Stimulated activated CD8-positive, alpha-beta memory T cell treated with anti-CD3 and anti-CD28 coated beads, Interleukin-15, amount 100 ng/mL, for 1 hour (primary cell): ENCODE data around the gene CALML3.
"Not testable (repeated sequence)": the region's sequence is repeated elsewhere in the genome, so short reads cannot be mapped to it uniquely, and the experiment has no call there.

ENCODE experiments used
- DNase-seq: peaks from one replicate; pipeline ENCODE4 v3.0.0-alpha.2; 2020; ENCODE audit warnings: low read depth

CALML3 gene

DNA sequence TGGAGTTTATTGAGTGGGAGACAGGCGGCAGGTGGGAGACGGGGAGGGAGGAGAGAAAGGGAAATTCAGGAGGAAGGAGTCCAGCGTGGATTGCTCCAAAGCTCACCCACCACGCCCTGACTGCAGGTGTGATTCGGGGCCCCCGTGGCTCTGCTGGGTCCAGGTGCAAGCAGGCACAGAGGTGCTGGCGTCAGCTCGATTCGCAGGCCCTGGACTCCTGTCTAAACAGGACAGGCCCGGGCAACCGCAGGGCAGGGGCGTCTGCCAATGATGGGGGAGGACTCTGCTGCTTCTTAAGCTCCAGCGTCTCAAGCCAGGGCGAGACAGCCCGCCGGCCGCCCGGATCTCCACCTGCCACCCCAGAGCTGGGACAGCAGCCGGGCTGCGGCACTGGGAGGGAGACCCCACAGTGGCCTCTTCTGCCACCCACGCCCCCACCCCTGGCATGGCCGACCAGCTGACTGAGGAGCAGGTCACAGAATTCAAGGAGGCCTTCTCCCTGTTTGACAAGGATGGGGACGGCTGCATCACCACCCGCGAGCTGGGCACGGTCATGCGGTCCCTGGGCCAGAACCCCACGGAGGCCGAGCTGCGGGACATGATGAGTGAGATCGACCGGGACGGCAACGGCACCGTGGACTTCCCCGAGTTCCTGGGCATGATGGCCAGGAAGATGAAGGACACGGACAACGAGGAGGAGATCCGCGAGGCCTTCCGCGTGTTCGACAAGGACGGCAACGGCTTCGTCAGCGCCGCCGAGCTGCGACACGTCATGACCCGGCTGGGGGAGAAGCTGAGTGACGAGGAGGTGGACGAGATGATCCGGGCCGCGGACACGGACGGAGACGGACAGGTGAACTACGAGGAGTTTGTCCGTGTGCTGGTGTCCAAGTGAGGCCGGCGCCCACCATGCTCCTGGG, at the start of gene CALML3:
CALML3 (plus strand) TSS at position 321 of the 920 bp plus-strand sequence; CDS start at position 446, 125 bp downstream.
- DNase-seq: no peak

- not testable (repeated sequence) for DNase-seq
These were observed 49.7 kb upstream of the CALML3 start for GRCh38 chr10:5475088-5475487.

GRCh38 chr10:5475974-5476807, 48.6 kb upstream of the CALML3 start:
- DNase-seq: not testable (repeated sequence)

- DNase-seq: no peak
These were observed 47.7 kb upstream of the CALML3 start for GRCh38 chr10:5476918-5477525.

GRCh38 chr10:5477948-5478693, 46.6 kb upstream of the CALML3 start:
- DNase-seq: no peak

- DNase-seq: no peak
These were observed 46.0 kb upstream of the CALML3 start for GRCh38 chr10:5478694-5479305.

GRCh38 chr10:5479481-5480161, 45.1 kb upstream of the CALML3 start:
- no peak for DNase-seq

GRCh38 chr10:5480162-5480941, 44.4 kb upstream of the CALML3 start:
- no peak for DNase-seq

DNA sequence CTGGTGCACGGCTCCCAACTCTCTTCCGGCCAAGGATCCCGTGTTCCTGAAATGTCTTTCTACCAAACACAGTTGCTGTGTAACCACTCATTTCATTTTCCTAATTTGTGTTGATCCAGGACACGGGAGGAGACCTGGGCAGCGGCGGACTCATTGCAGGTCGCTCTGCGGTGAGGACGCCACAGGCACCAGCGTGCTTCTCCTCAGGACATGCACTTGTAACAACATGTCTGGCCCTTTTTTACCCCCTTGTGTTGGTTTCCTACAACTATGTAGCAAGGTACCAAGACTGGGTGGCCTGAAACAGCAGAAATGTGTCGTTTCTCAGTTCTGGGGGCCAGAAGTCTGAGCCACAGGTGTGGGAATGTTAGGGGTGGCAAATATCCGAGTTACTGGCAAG, 43.6 kb upstream of the CALML3 start:
- DNase-seq: no peak

DNA sequence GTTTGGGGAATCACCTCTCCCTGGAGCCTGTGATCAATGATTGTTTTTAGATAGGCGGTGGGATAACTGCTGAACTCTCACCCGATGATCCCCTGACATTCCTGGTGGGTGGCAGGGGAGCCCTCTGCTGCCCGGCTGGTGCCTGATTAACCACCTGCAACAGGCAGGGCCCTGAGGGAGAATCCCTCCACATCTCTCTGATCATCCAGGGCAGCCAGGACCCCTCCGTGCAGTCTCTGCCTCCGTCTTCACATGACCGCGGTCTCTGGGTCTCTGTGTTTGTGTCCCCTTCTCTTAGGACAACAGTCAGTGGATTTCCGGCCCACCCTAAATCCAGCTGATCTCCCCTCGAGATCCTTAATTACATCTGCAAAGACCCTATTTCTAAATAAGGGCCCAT, 42.7 kb upstream of the CALML3 start:
- no peak for DNase-seq

- DNase-seq: no peak
These were observed 40.6 kb upstream of the CALML3 start for GRCh38 chr10:5484205-5484604.

DNA sequence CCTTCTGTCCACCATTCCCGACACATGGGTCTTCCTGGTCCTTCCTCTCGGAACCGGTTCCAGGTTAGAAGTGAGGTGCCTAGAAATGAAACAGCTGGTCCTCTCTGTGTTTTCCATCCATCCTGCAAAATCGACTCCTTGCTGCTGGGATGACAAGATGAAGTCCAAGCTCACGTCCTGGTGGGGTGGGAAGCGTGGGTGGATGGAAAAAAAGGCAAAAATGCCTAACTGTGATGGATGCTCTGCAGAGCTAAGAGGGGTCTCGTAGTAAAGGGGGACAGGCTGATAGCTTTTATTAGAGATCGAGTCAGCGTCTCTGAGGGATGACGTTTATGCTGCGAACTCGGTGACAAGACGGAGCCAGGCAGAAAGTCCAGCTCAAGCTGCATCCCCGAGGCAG, 39.5 kb upstream of the CALML3 start:
- no peak for DNase-seq

DNA sequence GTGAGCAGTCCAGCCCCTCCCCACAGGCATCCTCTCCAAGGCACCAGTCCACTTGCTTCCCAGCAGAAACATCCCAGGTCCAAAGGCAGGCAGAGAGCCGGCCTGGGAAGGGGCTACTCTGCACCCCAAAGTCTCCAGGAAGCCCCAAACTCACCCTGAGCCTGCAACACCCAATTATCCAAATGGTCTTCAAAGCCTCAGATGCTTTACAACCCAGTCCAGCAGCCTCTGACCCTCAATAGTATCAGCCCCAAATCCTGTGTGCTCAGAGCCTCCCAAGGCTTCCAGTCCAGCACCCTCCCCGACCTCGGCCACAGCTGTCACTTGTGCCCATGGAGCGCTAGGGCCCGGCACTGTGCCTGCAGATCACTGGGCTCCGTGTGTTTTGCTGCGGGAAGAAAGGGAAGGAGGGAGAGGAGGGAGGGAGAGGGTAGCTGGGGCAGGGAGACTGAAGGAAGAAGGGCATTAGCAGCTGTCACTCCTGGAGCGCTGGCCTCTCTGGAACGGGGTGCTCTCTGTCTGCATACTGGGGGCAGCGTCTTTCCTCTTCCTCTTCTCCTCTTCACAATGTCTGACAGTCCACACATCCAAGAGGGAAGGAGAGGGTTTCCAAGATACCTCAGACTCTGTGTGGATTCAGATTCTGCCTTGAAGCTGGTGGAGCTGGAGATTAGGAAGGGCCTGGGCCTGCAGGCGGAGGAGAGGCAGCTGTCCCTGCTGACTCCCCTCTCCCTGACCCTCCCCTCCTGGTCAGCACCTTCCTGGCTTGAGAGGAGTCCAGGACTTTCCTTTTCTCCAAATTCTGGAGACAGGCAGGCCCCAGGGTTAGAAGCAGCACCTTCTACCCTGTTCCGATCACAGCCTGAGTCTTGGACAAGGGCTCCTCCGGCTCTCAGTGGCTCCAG, 38.6 kb upstream of the CALML3 start:
- no peak for DNase-seq

DNA sequence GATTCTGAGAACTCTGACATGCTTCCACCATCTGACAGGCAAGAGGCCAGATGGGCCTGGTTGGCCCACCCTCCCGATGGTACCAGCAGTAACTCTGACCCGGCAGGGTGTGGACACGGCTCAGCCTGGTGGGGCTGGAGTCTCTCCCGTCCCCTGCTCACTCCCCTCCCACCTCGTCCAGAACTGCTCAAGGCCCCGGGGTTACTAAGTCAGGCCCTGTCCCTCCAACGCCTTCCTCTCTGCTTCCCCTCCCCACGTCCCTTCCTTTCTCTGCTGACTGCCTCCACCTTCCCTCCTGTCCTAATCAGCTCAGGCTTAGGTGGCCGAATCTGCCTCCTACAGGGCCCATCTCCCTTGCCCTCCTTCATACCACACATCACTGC, 37.9 kb upstream of the CALML3 start:
- no peak for DNase-seq

- no peak for DNase-seq
These were observed 36.2 kb upstream of the CALML3 start for GRCh38 chr10:5488272-5489161.

DNA sequence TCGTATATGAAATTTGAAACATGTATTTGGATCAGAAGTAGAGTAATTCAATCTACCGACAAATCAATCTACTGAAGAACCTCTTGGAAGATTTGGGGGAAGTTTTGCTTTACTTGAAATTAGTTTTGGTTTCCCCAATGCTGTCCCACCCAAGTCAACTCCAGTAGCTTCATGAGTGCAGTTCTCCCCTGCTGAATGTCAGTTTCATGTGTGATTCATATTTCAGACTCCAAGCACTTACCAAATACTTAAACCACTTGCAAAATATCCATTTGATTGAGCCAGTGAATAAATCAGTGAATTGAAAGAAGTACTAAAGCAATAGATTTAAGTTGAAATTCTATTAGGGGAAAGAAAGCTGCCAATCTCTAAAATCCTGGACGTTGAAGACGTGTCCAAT, 34.7 kb upstream of the CALML3 start:
- no peak for DNase-seq

DNA sequence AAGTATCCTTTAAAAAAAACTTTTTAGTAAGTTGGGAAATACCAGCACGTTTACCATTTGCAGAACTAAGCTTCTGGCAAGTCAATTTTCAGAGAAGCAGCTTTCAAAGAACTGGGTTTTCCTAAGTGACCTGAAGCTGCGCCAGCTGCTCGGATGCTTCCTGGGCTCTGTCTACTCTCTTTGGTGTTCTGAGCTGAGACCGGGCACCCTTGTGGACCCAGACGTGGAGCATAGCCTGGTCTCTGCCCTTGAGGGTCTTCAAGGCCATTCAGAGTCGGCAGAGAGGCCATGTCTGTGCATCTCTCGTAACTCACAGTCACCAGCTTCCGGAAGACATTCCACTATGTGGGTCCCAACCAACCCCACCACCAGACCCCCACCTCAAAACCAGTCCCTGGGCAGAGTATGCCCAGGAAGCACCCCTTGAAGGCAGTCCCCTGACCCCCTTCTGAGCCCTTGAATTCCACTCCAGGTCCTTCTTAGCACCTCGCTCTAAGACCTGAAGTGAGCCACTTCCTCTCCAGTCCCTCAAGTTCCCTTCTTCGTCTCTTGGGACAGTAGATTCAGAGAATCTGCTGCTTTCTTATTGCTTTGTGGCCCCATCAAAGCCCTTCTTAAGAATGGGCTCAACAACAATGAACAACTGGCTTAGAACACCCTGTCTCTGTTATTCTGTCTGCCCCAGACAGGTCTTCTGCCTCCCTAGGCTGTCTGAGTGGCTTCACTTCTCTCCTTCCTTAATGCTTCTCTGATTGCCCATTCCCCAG, 33.9 kb upstream of the CALML3 start:
- no peak for DNase-seq
